AG09319 (cell line): ENCODE measurements around the gene KCNC1.

ENCODE experiments used
- DNase-seq: peaks from one replicate; pipeline ENCODE4 v3.0.0-alpha.2; 2010; ENCODE audit warnings: low read depth; ENCODE audit errors: extremely low read depth
- CTCF ChIP-seq: IDR thresholded peaks from 2 replicates; pipeline ENCODE4 v1.5.1; 2011; ENCODE audit warnings: low read depth, mild to moderate bottlenecking, inconsistent platforms, low read length, moderate library complexity

The KCNC1 gene

DNA sequence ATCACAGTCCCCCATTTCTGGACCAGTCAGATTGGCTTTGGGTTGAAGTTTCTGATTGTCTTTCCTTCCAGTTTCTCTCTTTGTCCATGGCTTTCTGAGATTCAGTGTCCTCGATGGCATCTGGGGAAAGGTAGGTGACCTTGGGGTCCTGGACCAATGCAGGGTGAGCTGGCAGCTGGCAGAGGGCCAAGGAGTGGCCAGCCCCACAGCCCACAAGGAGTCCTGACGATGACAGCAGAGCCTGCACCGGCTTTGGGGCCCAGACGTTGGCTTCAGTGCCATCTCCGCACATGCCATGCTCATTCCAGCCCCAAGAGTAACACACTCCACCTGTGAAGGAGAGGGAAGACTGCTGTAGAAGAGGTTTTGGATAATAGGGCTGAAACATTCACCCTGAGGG is 53.5 kb downstream of the KCNC1 start:
- TF ChIP-seq CTCF = no peak
- DNase-seq = no peak

DNA sequence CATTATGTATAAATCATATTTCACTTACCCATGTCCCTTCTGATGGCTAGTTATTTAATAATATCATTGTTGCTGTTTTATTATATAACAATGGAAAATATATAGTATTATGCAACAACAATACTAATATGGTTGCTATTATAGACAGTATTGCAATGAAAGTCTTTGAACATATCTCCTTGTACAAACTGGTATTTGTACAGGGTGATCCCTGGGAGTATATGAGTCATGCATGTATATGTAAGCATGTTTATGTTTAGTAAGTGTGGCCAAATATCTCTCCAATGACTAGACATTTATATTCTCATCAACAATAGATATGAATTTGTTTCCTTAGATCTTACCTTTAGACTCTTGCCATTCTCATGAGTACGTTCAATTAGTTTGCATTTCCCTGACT is 55.9 kb downstream of the KCNC1 start:
- DNase-seq = no peak
- no peak for TF ChIP-seq CTCF

DNA sequence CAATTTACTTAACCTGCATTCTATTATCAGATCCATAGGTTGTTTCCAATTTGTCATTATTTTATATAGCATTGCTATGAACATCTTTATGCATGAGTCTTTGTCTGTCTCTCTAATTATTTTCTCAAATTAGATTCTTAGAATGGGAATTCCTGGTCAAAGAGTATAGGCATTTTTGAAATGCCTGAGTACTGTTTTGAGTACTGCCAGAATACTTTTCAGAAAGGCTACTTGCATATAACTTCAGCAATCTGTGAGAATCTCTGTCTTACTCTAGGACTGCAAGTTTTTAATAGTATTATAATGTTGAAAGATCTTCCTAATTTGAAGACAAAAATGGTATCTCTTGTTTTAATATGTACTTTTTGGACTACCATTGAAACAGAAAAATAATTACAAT is 56.6 kb downstream of the KCNC1 start:
- DNase-seq = no peak
- TF ChIP-seq CTCF = no peak

DNA sequence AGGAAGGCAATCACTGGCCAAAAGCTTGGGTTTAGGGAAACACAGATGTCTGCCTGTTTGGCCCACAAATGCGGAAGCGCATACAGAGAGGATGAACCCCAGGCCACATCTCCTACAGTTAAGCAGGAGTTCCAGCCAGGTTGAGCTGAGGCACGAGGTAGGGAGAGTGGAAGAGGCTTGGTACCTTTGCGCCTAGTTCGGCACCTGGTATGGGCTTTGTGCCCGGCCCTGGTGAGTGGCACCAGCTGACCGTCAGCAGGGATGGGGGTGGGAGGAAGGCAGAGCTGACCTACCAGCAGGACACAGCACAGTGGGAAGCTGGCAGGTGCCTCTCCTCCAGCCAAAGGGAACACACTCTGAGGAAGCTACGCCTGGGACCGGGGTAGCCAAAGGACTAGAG is 57.6 kb downstream of the KCNC1 start:
- no peak for DNase-seq
- TF ChIP-seq CTCF = no peak

DNA sequence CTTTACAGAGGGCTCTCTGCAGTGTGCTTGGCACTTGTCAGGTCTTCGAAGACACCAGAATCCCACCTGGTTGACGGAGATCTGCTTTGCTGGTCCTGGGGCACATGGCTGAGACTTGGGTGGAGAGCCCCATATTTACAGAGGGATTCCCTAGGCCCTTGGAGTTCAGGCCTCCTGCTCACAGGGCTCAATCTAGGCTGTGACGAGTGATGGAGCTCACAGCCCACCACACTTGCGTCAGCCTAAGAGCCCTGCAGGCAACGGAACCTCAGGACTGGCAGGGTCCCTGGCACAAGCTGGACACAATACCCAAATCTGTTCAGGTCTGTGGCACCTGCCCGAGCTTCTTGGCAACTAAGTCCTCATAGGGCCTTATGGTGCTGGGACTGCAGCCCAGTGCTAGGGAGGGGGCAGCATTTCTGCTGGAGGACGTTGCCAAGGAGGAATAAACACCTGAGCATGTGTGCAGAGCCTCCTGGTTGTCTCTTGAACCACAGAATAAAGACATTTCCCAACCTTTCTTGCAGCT is 59.1 kb downstream of the KCNC1 start:
- no peak for DNase-seq
- TF ChIP-seq CTCF = no peak

DNA sequence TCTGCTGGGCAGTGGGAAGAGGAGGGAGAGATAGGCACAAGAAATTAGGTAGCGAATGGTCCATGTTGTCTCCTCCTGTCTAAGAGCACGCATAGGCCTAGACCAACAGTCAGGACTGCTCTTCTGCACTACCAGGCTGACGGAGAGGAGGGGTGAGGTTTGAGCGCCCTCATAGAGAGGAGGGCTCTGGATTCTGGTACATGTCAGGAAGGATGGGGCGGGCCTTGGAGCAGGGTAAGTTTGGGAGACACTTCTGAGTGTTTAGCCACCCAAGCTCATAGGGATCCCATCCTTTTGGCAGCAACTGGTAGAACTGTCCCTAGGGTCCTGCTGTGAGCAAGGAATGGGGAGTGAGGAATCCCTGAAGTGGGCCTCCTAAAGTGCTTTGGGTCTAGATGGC is 60.4 kb downstream of the KCNC1 start:
- no peak for TF ChIP-seq CTCF
- DNase-seq = no peak

DNA sequence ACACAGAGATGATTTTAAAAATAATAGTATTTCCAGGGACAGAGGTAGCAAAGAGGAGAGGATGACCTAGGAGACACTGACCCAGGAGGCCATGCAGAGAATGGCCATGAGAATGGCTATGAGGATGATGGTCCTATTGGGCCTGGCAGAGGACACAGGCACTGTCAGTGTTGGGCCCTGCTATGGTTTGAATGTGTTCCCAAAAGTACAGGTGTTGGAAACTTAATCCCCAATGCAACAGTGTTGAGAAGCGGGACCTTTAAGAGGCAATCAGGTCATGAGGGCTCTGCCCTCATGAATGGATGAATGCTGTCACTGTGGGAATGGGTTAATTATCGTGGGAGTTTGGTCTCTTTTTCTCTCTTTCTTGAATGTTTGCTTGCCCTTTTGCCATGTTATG is 61.6 kb downstream of the KCNC1 start:
- no peak for DNase-seq
- TF ChIP-seq CTCF = no peak
